Myometrial cell (primary cell): ENCODE results near the gene FES. TPM values are rescaled to one million over a fixed set of nuclear protein-coding genes. Genes with fewer than 3 reads are reported as not detected.

ENCODE experiments used
- total RNA-seq: library from RNA; depleted of rRNA; stranded (reverse); fragments of >200 nt; gene quantifications from 2 replicates; pipeline ENCODE4 v1.2.3, GENCODE V29; 2015

The FES gene
- total RNA-seq = 42.9 and 46.1 TPM in 2 replicates

GRCh38 chr15:90883976-90884718 lies at the start of gene FES:
TSS of gene FES (plus strand) at chr15:90884504. CDS start at chr15:90885046, 542 bp downstream.

GRCh38 chr15:90868261-90868689 lies 16.0 kb upstream of the FES start, which contains the start of gene FURIN:
TSS of gene FURIN (plus strand) at chr15:90868588. CDS start at chr15:90875741, 7,153 bp downstream.

GRCh38 chr15:90902840-90903732 lies 18.8 kb downstream of the FES start, which contains the start of gene MAN2A2:
TSS of gene MAN2A2 (plus strand) at chr15:90903302. CDS start at chr15:90904208, 906 bp downstream.

GRCh38 chr15:90931828-90932659 lies 47.7 kb downstream of the FES start, which contains the start of gene HDDC3:
TSS of gene HDDC3 (minus strand) at chr15:90932549. CDS start at chr15:90932540, 9 bp downstream.

GRCh38 chr15:90934949-90935751 lies 50.8 kb downstream of the FES start, which contains the start of gene UNC45A:
TSS of gene UNC45A (plus strand) at chr15:90935285. CDS start at chr15:90935325, 40 bp downstream.

Other genes starting within 250 kb of the FES start
- gene BLM, start 167.2 kb upstream of the FES start, total RNA-seq = 5.7 and 7.5 TPM in 2 replicates
- gene FURIN, start 15.9 kb upstream of the FES start, total RNA-seq = 75.8 and 82.8 TPM in 2 replicates
- 15.3 and 17.4 TPM in 2 replicates for gene MAN2A2, start 18.8 kb downstream of the FES start, total RNA-seq
- gene HDDC3, start 48.0 kb downstream of the FES start, total RNA-seq = 9.2 and 20.7 TPM in 2 replicates
- gene UNC45A, start 50.8 kb downstream of the FES start, total RNA-seq = 54.1 and 55.4 TPM in 2 replicates
- 22.0 and 22.8 TPM in 2 replicates for gene RCCD1, start 70.4 kb downstream of the FES start, total RNA-seq
- gene PRC1, start 110.0 kb downstream of the FES start, total RNA-seq = 167 and 190 TPM in 2 replicates
- 15.0 and 16.0 TPM in 2 replicates for gene VPS33B, start 138.1 kb downstream of the FES start, total RNA-seq
- gene SV2B, start 215.8 kb downstream of the FES start, total RNA-seq = not detected in 2 replicates